HL-60/S4 treated with retinoic acid at 250 ng/mL for 4 days and 3 days (cell line): ENCODE data around the gene POLR1A.

Experiments used
- in situ Hi-C: fragments of 300-500 bp; cut with MboI; formaldehyde crosslinking; loops from 2 replicates; pipeline ENCODE4 v1.7.0; 2022; ENCODE audit warnings: low sequenced_read_pairs

Gene POLR1A

GRCh38 chr2:86038291-86039081 lies 67.2 kb downstream of the POLR1A start:
- in situ Hi-C loops, result no loop called here

DNA sequence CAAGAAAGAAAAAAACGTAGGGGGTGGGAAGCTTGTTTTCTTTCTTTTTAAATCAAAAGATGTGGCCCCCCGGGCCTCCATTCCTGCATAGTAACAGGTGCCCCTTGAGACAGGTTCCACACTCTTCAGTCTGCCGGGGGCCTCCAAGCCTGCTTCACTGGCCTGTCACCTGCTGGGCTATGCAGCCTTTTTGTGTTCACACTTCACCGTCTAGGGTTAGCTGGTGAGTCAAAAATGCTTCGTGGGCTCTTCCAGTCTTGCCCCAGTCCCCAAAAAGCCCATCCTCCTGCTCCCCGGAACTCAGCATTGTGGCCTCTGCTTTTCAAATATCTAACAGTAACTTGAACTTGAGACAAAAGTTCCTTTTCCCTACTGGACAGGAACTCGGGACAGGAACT lies 67.9 kb downstream of the POLR1A start:
- in situ Hi-C loops, result no loop called here

GRCh38 chr2:86037141-86037794 lies 68.4 kb downstream of the POLR1A start:
- in situ Hi-C loops, result no loop called here

DNA sequence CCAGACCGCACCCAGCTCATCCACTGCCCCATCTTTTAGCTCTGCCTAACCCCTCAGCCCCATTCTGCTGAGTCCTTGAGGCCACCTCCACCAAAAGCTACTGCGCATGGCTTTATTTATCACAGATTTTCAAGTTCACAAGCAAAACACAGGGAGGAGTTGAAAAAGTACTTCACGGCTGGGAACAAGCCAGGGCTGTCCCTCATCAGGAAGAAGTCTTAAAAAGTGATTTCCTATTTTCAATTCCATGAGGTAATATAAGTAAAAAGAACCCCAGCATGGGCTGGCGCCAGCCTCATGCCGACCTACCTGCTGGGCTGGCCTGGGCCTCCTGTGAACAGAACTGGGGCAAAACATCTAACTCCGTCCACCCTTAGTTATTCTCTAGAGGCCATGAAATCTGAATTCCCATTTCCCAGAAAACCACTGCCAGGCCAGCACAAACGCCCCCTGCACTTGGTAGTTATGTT lies 69.0 kb downstream of the POLR1A start:
- in situ Hi-C loops, result no loop called here

- in situ Hi-C loops, result no loop called here
These were observed 69.6 kb downstream of the POLR1A start for GRCh38 chr2:86035883-86036668.

GRCh38 chr2:86035376-86035882 lies 70.3 kb downstream of the POLR1A start:
- in situ Hi-C loops, result no loop called here

DNA sequence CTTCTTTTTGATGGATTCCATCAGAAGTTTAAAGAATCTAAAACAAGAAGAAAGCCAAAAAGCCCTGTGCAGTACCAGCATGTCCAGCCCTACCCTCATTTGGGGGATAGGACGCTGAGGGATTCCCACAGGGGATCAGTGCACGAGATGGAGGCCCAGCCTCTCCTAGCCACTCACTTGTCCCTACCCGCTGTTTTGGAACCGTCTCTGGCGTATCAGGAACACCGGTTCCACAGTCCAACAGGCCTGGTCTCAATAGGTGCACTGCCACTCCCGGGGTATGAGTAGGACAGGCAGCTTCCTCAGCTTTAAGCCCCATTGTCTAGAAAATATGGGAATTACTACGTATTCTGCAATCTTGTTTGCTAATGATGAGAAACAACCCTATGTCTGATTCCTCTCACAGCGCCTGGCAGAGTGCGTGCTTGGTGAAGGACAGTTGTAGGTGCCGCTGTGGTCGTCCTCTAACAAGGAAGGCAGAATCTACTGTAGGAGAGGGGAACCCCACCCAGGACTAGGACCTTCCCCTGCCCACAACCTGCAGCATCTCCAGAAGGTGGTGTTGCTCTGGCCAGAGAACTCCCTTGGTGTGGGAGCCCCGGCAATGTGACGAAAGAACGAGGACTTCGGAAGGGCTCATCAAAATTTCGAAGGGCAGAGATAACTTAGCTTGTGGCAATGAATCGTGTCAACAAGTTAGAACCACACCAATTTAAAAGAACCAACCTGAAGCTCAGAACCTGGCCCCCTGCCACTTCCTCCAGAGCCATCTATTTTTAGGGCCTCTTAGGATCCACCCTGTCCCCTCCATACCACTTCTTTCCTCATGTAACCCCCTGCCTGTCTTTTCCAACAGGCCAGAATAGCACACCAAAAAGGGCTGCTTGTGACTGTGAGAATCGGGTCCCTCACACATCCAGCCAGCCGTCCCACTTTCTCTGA lies 71.7 kb downstream of the POLR1A start:
- in situ Hi-C loops, result no loop called here

DNA sequence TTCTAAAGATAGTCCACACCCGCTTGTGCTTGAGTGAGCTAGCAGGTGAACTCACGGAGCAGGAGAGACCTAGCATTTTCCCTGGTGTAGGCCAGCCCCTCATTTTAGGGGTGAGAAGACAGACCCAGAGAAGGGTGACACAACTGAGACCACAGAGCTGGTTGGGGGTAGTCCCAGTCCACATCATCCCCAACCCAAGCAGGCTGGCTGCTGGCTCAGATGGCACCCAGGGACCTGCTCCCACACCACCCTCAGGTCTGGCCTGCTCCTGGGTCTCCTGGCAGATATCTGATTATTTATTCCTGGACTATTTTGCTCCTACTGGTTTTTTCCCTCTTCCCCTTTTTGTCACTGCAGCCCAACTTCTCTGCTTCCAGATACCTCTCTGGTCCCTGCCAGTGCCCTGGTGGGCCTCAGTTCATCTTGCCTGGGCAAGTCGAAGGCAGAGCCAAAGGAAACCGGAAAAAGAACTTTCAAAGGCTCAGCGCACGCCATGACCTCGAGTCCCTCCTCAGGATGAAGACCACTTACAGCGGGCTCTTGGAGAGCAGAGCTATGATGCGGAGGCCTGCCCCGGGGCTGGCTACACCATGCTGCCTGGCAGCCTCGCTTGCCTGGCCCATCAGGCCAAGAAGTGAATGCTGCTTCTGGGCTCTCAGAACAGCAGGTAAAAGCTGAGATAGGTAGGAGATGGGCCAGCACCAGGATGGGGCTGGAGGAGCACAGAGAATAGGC lies 72.7 kb downstream of the POLR1A start:
- in situ Hi-C loops, result no loop called here

GRCh38 chr2:86031606-86032005 lies 74.1 kb downstream of the POLR1A start:
- in situ Hi-C loops, result no loop called here

GRCh38 chr2:86031151-86031550 lies 74.5 kb downstream of the POLR1A start:
- in situ Hi-C loops, result no loop called here

DNA sequence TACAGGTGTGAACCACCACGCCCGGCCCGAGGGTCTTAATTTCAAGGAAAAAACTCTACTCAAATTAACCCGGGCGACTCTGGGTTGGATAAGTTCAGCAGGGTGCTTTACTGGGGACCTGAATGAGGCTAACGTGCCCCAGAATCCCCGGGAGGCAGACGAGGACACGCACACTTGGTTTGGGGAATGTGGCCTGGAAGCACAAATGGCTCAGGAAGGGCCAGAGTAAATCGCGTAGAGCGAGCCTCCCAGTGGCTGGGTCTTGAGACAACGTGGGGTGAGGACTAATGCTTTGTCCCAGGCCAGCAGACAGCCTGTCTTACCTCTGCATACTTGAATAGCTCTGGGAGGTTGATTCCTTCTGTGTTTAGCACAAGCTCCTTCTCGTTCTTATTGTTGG lies 75.8 kb downstream of the POLR1A start:
- in situ Hi-C loops, result no loop called here

DNA sequence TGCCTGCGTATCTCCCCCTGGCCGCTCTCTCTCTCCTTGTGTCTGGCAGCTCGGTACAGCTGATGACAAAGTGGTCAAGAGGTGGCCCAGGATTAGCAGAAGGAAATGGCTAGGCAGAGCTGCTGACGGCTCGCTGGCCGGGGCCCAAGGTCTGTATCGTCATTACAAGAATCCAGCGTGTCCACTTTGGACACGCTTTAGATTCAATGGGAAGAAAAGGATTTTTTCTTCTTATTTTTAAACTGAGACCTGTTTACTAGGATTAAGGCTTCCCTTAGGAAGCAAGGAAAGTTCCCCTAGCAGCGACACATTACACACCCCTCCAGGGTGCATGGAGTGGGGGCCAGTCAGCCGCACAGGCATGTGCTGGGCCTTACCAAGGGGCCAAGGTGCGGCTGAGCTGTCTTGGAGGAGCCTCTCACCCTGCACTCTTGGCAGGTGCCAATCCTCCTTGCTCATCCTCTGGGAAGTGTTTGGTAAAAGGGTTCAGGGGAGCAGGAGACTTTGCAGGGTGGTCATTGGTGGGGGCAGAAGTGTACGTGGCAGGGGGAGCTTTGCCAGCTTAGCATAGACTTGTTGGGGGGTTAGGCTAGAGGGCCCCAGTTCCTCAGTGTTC lies 76.8 kb downstream of the POLR1A start:
- in situ Hi-C loops, result no loop called here

GRCh38 chr2:86027922-86028765 lies 77.5 kb downstream of the POLR1A start:
- in situ Hi-C loops, result no loop called here

GRCh38 chr2:86027196-86027921 lies 78.3 kb downstream of the POLR1A start:
- in situ Hi-C loops, result no loop called here

DNA sequence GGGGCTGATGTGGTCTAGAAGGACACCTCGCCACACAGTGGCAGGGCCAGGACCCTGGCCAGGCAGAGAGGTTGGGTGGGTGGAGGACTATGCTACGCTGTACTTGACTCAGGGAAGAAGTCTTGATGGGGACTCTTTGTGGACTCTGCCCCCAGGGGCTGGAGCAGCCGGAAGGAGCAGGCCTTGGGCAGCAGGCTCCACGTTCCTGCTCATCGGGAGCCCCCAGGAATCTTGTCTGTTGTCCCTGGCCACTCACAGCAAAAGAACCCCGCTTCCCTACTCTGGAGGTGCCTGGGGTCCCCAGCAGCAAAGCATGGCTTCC lies 79.0 kb downstream of the POLR1A start:
- in situ Hi-C loops, result no loop called here

- in situ Hi-C loops, result no loop called here
These were observed 79.5 kb downstream of the POLR1A start for GRCh38 chr2:86025976-86026743.

DNA sequence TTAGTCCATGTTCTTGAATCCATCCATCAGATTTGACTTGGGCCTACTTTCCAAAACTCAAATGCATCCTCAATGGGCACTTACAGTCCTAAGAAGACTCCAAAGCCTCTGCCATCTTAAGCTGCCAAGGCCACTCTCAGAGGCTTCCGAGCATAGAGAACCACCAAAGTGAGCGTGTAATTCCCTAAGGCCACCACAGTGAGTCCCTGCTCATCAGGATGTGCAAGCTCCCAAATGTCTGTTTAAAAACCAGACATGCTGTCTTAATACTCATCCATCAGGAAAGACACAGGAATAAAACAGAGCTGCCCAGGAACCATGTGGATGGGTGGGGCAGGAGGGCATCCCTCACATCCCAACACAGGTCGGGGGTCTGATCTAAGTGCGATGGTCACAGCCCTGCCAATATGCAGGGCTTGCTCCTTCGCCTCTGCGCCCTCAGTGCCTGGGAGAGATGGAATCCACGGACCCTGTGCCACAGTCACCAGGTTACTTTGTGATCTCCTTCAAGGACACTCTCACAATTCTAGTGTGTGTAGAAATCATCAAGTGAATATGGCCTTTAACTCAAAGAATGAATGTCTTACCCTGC lies 80.4 kb downstream of the POLR1A start:
- in situ Hi-C loops, result no loop called here
